T follicular helper cell (primary cell): ENCODE data around the gene JAKMIP3.
"Not testable (repeated sequence)": the region's sequence is repeated elsewhere in the genome, so short reads cannot be mapped to it uniquely, and the experiment has no call there.

Experiments used
- DNase-seq: peaks from one replicate; pipeline ENCODE4 v3.0.0-alpha.2; 2020; ENCODE audit warnings: low read depth

JAKMIP3 gene

DNA sequence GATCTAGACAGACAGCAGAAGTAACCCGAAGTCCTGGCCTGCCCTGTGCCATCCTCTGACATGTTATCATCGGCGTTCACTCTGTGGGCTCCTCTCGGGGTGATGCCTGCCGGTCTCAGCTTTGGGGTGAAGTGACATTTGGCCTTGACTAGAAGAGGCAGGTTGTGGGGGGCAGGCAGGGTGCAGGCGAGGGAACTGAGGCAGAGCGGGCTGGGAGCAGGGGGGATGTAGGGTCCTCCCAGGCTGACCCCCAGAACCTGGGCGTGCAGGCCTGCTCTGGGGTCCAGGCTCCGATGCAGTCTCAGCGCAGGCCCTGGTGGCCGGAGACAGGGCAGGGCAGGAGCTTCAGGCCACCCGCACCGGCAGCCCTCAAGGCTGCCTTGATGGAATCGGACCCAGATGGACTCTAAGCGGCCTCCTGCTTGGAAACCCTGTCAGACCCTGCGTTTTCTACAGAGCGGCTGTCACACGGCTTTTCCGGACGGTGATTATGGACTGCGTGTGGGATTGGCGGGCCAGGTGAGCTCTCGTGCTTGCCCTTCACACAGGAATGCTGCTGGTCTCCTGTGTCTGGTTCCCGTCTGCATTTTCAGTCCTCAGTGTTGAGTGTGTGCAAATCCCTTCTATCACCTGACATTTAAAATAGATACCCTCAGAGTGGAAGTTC lies 842 bp upstream of the JAKMIP3 start:
- DNase-seq = no peak

DNA sequence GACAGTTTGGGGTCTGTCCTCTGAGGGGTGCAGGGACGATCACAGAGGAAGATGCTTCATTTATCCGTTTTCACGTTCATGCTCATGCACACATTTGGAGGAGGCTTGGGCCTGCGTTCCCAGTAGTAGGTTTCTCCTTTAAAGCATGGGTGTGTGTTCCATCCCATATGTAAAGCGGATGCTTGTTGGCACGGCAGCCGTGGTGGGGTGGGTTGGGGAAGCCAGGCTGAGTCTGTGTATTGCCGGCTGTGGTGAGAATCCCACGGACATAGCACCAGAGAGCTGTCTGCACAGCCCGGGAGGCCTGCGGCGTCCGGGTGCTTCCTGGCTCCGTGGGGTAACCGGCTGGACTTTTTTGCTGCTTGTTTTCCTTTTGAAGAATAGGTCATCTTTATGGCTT lies 440 bp downstream of the JAKMIP3 start:
- DNase-seq = no peak

DNA sequence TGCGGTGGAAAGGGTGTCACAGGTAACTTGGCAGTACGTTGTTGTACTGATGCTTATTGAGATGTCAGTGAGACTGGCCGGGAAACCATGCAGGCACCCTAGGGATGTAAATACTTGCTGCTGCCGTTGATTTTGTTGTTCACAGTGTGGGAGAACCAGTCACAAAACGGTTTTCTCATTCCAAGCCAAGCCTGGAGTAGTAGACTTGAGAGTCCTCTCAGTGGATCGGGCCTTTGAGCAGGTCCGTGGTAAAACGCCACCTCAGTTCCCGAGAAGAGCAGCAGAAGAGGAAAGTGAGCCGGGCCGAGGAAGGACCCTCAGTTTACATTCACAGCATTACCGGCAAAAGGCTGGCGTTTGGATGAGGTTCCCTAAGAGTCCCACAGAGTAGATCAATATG lies 1.1 kb downstream of the JAKMIP3 start:
- no peak for DNase-seq

DNA sequence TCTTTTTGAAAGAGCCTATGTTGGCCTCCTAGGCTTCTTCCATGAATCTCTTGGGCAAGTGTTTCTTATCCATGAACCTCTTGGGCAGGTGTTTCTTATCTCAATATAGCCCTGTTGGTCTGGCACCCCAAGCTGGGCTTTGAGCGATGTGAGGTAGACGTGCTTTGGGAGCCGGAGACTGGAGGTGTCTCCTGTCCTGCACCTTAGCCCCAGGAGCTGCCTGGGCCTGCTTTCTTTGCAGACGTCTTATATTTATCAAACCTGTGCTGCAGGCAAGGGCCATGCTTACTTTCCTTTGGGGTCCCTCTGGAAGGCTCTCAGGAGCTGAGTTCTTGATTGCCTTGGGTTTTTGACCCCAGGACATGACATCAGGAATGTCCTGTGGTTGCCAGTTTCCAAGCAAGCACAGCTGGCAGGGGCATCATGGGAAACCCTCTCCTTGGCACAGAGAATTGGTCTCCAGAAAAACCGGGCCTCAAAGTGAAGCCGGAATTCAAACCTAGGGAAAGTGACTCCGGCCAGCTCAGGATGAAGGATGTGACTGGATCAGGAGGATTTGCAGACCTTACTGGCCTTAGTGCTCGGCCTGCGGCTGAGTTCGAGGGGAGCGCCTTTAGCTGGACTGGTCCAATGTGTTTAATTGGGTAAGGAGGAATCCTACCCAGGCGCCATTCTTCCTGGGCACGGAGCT lies 2.8 kb downstream of the JAKMIP3 start:
- no peak for DNase-seq

DNA sequence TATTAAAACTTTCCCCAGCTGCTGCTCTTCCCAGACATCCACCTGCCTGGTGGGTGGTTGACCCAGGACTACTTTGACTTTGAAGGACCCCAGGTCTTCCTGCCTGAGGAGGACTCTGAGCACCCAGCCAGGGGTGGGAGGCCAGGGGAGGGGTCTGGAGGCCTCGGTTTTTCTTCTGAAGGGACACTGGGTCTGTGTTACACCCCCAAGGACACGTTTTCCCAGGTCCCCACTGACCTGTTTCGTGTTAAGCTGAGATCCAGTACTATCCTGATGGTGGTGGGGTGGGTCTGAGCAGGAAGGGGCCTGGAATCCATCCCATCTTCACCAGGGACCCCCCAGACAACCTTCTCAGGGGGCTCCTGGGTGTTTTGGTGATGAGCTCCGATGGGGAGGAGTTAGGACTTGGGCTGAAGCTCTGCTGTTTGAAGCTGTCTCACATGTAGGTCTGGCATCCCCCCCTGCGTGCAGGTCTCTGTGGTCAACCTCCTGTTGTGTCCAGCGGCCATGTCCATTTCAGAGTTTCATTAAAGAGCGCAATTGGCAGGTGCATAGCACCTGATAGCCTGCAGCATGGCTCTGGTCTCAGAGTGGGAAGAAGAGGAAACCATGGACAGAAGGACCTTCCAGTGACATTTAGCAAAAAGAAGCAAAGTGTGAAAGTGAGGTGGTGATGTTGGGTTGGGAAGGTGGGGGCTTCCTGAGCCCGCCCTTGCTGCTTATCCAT lies 3.5 kb downstream of the JAKMIP3 start:
- DNase-seq = no peak

DNA sequence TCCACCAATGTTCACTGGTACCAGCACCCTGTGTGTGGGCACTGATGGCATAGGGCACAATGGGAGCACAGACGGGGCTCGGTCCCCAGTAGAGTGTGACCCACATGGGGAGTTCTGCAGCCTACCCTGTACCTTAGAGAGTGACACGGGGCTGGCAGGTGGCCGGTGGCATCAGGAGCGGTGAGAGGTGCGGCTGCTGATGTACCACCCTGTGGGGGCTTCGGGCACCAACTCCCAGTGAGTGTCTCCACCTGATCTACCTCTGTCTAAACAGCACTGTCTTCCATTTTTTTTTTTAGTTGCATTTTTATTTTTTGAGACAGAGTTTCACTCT lies 4.1 kb downstream of the JAKMIP3 start:
- DNase-seq = no peak

DNA sequence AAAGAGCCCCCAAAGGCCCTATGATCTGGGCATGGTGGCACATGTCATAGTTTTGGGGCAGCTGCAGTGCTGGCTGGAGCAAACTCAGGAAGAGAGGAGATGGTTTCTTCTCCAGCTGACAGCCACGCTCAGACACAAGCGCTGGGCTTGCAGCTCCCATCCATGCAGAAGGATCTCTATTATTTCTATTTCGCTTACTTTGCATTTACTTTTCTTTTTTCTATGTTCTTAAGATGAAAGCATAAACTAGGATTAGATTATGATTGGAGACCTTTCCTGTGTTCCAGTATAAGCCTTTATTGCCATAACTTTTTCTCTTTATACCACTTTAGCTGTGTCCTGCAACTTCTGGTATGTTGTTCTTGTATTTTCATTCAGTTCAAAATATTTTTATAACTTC lies 5.0 kb downstream of the JAKMIP3 start:
- DNase-seq = no peak

DNA sequence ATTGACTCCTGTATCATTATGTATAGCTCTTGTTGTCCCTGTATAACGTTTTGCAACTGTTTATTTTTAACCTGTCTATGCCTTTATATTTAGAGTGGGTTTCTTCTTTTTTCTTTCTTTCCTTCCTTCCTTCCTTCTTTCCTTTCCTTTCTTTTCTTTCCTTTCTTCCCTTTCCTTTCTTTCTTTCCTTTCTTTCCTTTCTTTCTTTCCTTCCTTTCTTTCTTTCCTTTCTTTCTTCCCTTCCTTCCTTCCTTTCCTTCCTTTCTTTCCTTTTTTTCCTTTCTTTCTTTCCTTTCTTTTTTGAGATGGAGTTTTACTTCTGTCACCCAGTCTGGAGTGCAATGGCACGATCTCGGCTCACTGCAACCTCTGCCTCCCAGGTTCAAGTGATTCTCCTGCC lies 5.9 kb downstream of the JAKMIP3 start:
- DNase-seq = no peak

DNA sequence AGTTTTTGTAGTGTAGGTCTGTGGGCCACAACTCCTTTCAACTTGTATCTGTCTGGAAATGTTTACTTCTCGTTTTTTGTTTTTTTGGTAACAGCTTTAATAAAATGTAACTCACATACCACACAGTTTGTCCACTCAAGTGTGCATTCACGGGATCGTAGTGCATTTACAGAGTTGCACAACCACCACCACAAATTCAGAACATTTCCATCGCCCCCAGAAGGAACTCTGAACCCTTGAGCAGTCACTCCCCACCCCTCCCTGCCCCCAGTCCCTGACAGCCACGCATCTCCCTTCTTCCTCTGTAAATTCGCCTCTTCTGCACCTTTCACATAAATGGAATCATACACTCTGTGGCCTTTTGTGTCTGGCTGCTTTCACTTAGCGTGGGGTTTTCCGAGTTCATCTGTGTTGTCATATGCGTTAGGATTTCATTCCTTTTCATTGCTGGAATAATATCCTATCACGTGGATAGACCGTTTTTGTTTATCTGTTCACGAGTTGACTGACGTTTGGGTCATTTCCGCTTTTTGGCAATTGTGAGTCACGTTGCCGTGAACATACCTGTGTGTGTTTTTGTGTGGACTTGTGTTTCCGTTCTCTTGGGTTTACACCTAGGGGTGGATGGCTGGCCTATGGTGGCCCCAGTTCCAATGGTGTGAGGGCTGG lies 10.3 kb downstream of the JAKMIP3 start:
- DNase-seq = no peak

DNA sequence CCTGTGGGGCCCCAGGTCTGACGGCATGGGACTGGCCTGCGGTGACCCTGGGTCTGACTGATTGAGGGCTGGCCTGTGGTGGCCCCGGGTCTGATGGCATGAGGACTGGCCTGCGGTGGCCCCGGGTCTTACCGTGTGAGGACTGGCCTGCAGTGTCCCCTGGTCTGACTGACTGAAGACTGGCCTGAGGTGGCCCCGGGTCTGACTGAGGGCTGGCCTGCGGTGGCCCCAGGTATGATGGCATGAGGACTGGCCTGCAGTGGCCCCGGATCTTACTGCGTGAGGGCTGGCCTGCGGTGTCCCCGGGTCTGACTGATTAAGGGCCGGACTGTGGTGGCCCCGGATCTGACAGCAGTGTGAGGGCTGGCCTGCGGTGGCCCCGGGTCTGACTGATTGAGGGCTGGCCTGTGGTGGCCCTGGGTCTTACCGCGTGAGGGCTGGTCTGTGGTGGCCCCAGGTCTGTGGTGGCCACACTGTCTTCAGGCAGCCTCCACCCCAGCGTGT lies 10.9 kb downstream of the JAKMIP3 start:
- DNase-seq = no peak

DNA sequence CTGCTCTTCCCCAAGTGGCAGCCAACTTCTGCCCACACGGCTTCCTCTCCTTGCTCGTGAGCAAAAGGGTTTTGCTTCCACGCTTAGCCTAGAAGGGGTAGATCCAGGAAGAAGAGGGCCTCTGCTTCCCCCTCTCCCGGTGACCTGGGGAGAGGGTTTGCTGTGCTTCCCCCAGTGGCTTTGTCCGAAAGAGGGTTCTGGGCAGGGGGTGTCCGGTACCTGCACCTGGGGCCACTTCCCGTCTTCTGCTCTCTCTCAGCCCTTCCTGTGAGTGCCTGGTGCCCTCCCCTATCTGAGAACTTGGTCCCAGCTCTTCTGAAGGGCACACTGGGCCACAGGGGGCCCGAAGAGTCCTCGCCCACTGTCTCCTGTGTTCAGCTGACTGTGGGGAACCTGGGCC lies 11.3 kb downstream of the JAKMIP3 start:
- DNase-seq = no peak

DNA sequence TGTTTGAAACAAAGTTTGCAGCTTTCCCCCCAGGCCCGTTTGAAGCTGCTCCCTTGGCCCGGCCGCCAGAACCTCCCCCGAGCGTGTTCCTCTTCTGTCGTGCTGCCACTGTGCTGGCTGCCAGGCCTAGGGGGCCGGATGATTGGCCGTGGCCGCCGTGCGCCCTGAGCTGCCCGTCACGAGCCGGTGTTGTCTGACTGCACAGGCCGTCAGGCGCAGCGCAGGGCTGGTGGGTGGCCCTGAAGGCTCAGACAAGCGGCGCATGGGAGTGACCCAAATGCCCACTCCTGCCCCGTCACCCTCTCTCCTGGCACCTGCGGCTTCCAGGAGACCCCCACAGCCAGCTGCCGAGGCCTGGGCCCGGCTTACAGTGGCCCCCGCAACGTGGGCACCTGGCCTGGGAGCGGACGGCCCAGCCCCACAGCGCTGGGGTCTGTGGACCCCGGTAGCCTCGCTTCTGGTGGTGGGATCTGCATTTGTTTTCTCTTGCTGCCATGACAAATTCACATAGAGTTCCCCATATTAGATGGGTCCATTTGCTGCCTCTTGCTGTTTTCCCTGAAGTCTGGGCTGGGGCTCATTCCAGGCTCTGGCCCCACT lies 13.1 kb downstream of the JAKMIP3 start:
- DNase-seq = no peak

DNA sequence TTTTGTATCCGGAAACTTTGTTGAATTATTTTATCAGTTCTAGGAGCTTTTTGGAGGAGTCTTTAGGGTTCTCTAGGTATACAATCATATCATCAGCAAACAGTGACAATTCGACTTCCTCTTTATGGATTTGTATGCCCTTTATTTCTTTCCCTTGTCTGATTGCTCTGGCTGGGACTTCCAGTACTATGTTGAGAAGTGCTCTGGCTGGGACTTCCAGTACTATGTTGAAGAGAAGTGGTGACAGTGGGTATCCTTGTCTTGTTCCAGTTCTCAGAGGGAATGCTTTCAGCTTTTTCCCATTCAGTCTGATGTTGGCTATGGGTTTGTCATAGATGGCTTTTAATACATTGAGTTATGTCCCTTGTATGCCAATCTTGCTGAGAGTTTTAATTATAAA lies 18.6 kb downstream of the JAKMIP3 start:
- DNase-seq = not testable (repeated sequence)

DNA sequence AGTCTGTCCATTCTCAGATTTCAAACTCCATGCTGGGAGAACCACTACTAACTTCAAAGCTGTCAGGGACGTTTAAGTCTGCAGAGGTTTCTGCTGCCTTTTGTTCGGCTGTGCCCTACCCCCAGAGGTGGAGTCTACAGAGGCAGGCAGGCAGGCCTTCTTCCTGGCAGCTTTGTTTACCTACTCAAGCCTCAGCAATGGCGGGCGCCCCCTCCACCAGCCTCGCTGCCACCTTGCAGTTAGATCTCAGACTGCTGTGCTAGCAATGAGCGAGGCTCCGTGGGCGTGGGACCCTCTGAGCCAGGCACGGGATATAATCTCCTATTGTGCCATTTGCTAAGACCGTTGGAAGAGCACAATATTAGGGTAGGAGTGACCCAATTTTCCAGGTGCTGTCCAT lies 27.5 kb downstream of the JAKMIP3 start:
- not testable (repeated sequence) for DNase-seq

DNA sequence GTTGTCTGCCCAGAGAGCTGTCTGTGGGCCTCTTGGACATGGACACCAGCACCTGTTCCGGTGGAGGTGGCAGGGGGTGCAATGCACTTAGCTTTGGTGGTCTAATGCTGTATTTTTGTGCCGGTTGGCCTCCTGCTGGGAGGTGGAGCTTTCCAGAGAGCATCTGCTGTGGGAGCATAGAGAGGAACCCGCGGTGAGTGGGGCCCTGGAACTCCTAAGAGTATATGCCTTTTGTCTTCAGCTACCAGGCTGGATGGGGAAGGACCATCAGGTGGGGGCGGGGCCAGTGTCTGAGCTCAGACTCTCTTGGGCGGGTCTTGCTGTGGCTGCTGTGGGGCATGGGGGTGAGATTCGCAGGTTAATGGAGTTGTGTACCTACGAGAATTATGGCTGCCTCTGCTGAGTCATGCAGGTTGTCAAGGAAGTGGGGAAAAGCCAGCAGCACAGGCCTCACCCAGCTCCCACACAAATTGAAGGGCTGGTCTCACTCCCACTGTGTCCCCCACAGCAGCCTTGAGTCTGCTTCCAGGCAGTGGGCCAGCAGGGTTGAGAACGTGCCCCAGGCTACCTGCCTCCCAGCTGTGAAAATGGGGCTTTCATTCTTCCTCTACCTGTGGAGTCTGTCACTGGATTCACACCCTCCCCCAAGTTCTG lies 29.0 kb downstream of the JAKMIP3 start:
- no peak for DNase-seq

DNA sequence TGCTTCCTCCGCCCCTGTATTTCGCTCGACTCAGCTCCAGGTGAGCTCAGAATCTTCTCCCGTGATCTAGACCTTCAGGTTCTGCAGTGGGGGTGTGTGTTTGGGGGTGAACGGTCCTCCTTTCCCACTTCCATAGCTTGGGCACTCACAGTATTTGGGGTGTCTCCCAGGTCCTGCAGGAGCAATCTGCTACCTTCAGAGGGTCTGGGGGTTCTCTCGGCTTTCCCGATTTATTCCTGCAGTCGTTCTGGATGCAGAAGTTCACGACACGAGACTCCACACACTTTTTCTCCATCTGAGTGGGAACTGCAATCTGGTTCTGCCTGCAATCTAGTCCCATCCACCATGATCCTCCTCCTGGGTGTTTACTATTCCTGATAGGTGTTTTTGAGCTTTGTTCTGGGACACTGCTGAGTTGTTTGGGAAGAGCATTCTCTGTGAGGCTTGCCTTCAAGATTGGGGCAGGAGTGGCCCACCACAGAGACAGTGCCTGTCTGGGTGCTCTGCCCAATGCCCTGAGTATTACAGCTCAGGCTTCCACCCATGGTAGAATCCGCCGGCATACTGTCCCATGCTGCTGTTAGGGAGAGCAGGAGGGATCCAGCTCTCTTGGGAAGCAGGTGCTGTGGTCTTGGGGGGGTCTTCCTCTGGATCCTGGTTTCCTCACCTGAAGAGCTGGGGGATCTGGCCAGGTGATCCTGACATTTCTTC lies 29.8 kb downstream of the JAKMIP3 start:
- DNase-seq = no peak

DNA sequence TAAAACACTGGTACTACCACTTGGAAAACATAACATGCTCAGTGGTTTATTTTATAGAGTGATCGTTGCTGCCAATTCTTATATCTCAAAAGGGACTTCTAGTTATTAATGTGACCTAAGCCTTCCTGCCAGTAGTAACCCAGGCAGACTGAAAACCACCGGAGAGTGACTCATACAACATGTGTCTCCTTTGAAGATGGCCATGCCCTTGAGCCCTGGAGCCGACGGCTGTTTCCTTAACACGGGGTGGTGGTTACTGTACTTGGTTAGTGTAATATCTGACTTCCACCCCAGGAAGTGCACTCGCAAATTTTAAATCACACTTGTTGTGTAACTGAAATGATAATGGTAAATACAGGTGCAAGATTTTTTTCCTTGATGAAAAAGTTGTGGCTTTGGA lies 30.5 kb downstream of the JAKMIP3 start:
- no peak for DNase-seq

DNA sequence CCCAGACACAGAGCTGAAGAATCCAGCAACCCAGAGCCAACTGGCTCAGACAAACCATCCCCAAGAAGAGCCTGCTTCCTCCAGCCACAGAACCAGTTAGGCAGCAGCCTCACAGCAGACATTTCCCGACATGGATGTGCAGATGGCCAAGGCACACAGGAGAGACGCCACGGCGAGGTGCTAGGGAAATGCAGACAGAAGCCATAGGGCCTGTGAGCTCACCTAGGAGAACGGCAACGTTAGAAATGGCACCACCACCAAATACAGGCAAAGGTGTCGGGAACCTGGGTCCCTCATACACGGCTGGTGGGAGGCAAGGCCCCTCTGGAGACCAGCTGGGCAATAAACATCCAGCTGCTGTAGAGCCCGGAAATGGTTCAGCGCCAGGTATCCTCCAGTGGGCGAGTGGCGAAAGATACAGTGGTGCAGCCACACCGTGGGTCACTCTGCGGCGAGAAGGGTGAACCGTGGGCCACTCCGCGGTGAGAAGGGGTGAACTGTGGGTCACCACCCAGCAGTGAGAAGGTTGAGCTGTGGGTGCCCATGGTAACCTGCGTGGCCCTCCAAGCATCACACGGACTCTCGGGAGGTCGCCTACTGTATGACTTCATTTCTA lies 31.2 kb downstream of the JAKMIP3 start:
- DNase-seq = no peak

DNA sequence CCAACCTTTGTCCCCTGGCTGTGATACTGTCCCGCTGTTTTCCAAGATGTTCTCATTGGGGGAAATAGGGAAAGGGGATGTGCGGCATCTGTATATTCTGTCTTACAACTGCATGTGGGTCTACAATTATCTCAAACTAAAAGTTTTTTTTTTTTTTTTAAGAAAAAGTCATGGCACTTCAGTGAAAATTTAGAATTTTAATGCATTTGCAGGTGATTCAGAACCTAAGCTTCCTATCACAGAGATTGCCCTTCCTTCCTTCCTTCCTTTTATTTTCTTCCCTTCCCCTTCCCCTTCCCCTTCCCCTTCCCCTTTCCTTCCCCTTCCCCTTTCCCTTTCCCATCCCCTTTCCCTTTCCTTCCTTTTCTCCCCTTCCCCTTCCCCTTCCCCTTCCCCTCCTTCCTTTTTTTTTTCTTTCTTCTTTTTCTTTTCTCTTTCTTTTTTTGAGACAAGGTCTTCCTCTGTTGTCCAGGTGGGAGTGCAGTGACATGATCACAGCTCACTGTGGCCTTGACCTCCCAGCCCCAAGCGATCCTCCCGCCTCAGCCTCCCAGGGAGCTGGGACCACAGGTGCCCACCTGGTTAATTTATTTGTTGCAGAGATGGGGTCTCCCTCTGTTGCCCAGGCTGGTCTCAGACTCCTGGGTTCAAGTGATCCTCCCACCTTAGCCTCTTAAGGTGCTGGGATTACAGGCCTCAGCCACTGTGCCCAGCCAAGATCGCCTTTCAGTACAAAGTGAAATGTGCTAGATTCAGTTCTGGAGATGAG lies 32.0 kb downstream of the JAKMIP3 start:
- DNase-seq = no peak
